Adrenal gland (tissue), 12 donors: ENCODE measurements around the gene SPP1. TPM values are rescaled to one million over a fixed set of nuclear protein-coding genes. Genes with fewer than 3 reads are reported as not detected.

Source experiments
- DNase-seq, 7 donors: peaks; one replicate each; pipeline ENCODE4 v3.0.0-alpha.2; 2019 to 2020
- H3K27ac ChIP-seq, 5 donors: fragments of 200-600 bp; sonication (generic) in 4 of 5; 1 replicate in 3 of 5; 2 replicates in 2 of 5; pipeline versions ENCODE4 v1.5.1 to v1.8.0; 2016 to 2020; ENCODE audit warnings: mild to moderate bottlenecking in 1 of 5
- H3K27me3 ChIP-seq: fragments of 200-600 bp; 2 replicates; pipeline ENCODE4 v1.8.0; 2021
- H3K36me3 ChIP-seq, 2 donors: fragments of 200-600 bp; replicated peaks in 1 of 2; 1 replicate in 1 of 2; 2 replicates in 1 of 2; pipeline versions ENCODE4 v1.5.1 to v1.8.0; 2018 to 2022
- H3K4me1 ChIP-seq, 2 donors: fragments of 200-600 bp; replicated peaks in 1 of 2; 1 replicate in 1 of 2; 2 replicates in 1 of 2; pipeline versions ENCODE4 v1.5.1 to v1.8.0; 2018 to 2021
- H3K4me3 ChIP-seq, 4 donors: fragments of 200-600 bp; sonication (generic) in 3 of 4; one replicate each; pipeline ENCODE4 v1.5.1; 2016 to 2018
- H3K9me3 ChIP-seq, 3 donors: fragments of 200-600 bp; sonication (generic) in 1 of 3; replicated peaks in 1 of 3; 1 replicate in 2 of 3; 2 replicates in 1 of 3; pipeline versions ENCODE4 v1.5.1 to v1.8.0; 2016 to 2021
- CTCF ChIP-seq, 6 experiments: fragments of 450-650 bp in 4 of 6; fragments of 200-600 bp in 2 of 6; sonication (generic) in 1 of 6; IDR thresholded peaks; 1 replicate in 5 of 6; 2 replicates in 1 of 6; pipeline versions ENCODE4 v1.5.1 to v1.8.0; 2016 to 2021; ENCODE audit warnings: antibody characterized with exemption in 6 of 6, mild to moderate bottlenecking in 2 of 6, moderate library complexity in 1 of 6
- POLR2A ChIP-seq, 2 donors: fragments of 450-650 bp; IDR thresholded peaks; one replicate each; pipeline ENCODE4 v1.6.1; 2017; ENCODE audit warnings: antibody characterized with exemption in 2 of 2, mild to moderate bottlenecking in 2 of 2, moderate library complexity in 1 of 2
- WGBS, 4 donors: extraction: QIAGEN DNeasy Blood & Tissue Kit in 2 of 4; methylation state at CpG; one replicate each; pipeline versions ENCODE4 v1.1.5 to v1.1.7; 2013 to 2017; 5-methylcytosine and 5-hydroxymethylcytosine counted together
- intact Hi-C, 2 donors: fragments of 100-400 bp; cut with DNase I; formaldehyde crosslinking; loops; one replicate each; pipeline versions ENCODE4 v1.14.1 to v1.15.0; 2022 to 2023
- polyA plus RNA-seq, 3 donors: library from polyadenylated mRNA; stranded (reverse); fragments of 200-250 nt in 2 of 3; fragments of 350-450 nt in 1 of 3; fragmentation: Illumina TruSeq in 1 of 3; extraction: RNeasy Lipid Tissue Mini Kit (QIAGEN cat#74804) in 1 of 3; gene quantifications; one replicate each; pipeline ENCODE4 v1.2.3, GENCODE V29; 2013 to 2014
- total RNA-seq, 9 donors: library from RNA; depleted of rRNA in 4 of 9; stranded (reverse); fragments of >200 nt in 4 of 9; fragments of 120-200 nt in 1 of 9; fragmentation: NEBNext Ultra II Directional in 1 of 9; extraction: Animal tissue kit (Norgen Biotek cat#: 25700) in 1 of 9; gene quantifications; one replicate each; pipeline versions ENCODE4 v1.1.0 to v1.2.4, GENCODE V29; 2013 to 2023
- donor health status: healthy with polysubstance abuse.
- donor health status: Bipolar disorder and iron deficiency.
- donor health status: DM: yes; HTN: yes; CAD: no.
- donor health status: DM: no; HTN: no; CAD: no.
- donor health status: DM: no; HTN: no; CAD: no.
- donor health status: DM: yes; HTN: yes; CAD: no.

The SPP1 gene
- total and polyA plus RNA-seq, 12 donors, result 5.2 to 166 (median 39.3) TPM

GRCh38 chr4:87941537-87942392, 33.7 kb upstream of the SPP1 start:
- Histone ChIP-seq H3K27ac (no peak overlapping the region), H3K36me3 (no peaks in the 10 kb centered on the region), H3K4me3 (no peak overlapping the region), H3K4me1 (no peaks in the 10 kb centered on the region), H3K9me3 (no peaks in the 10 kb centered on the region), H3K27me3 (no peaks in the 10 kb centered on the region)
- no peak for TF ChIP-seq CTCF (IDR thresholded peaks at IDR 0.05)
- no peak for TF ChIP-seq POLR2A (IDR thresholded peaks at IDR 0.05)
- 68 to 82% (median 72%) methylated on average over 5 of the region's 5 CpGs for WGBS, 4 donors
- no peak for DNase-seq
- intact Hi-C loops, result no loop called here

- 90 to 96% (median 93%) methylated on average over 3 of the region's 3 CpGs for WGBS, 4 donors
- intact Hi-C loops, result no loop called here
- Histone ChIP-seq H3K27me3 (no peaks in the 10 kb centered on the region), H3K4me1 (no peaks in the 10 kb centered on the region), H3K27ac (no peak overlapping the region), H3K4me3 (no peak overlapping the region), H3K9me3 (no peaks in the 10 kb centered on the region), H3K36me3 (no peaks in the 10 kb centered on the region)
- TF ChIP-seq CTCF (IDR thresholded peaks at IDR 0.05) (no peak), POLR2A (IDR thresholded peaks at IDR 0.05) (no peak)
- DNase-seq, result no peak
Measured at GRCh38 chr4:87943660-87944149, 31.8 kb upstream of the SPP1 start.

GRCh38 chr4:87944967-87945366, 30.5 kb upstream of the SPP1 start:
- TF ChIP-seq POLR2A (IDR thresholded peaks at IDR 0.05) (no peak), CTCF (IDR thresholded peaks at IDR 0.05) (no peak)
- Histone ChIP-seq H3K4me3 (no peak overlapping the region), H3K27ac (no peak overlapping the region), H3K36me3 (no peaks in the 10 kb centered on the region), H3K9me3 (no peaks in the 10 kb centered on the region), H3K4me1 (peaks cover 0 to 6% of the 10 kb centered on the region in 2 donors), H3K27me3 (no peaks in the 10 kb centered on the region)
- 93 to 95% (median 94%) methylated on average over 8 of the region's 8 CpGs for WGBS, 4 donors
- DNase-seq, result no peak
- intact Hi-C loops, result no loop called here

GRCh38 chr4:87946766-87947165, 28.7 kb upstream of the SPP1 start:
- no peaks in the 10 kb centered on the region for H3K27me3 ChIP-seq
- WGBS, 4 donors, result 79 to 92% (median 91%) methylated on average over 3 of the region's 3 CpGs
- no peak overlapping the region for H3K4me3 ChIP-seq
- H3K36me3 ChIP-seq, result no peaks in the 10 kb centered on the region
- TF ChIP-seq POLR2A (IDR thresholded peaks at IDR 0.05), result no peak
- TF ChIP-seq CTCF (IDR thresholded peaks at IDR 0.05), result no peak
- DNase-seq, result no peak
- H3K4me1 ChIP-seq, result peaks cover 8 to 15% of the 10 kb centered on the region in 2 donors
- intact Hi-C loops, result no loop called here
- no peak overlapping the region for H3K27ac ChIP-seq
- H3K9me3 ChIP-seq, result no peaks in the 10 kb centered on the region
